OCI-M2 (cell line): ENCODE data around the gene OPCML.

Source experiments
- DNase-seq: peaks from one replicate; lab custom pipeline; 2025; ENCODE audit not compliant: unreplicated experiment; lab: John Stamatoyannopoulos, UW

Gene OPCML

DNA sequence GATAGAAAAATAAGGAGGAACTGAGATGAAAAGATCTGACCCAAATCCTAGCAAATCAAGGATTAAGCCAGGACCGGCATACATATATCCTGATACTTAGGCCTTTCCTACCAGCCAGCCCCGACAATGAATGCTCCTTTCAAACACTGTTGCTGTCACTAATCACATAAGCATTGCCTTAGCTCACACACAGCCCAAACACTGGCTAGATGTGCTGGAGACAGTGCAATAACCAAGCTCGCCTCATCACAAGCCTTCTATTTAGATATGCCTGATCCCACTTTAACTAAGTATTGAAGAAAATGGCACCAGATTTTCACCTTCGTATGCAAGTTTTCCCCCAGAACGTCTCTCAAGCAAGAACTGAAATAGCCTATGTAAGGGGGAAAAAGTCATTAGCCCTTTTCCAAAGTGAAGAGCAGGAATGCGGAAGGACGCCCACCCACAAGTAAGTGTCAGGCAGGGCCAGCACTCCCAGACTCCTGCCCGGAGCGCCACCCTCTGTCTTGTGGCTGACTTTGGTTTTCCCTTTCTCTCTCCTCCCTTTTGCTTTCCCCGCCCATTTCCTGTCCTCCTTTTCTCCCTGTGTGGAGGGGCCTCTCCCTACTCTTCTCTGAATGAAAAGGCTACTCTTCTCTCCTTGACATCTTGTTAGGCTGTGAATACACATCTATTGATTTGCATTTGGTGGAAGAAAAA, 8.9 kb upstream of the OPCML start:
- no peak for DNase-seq

DNA sequence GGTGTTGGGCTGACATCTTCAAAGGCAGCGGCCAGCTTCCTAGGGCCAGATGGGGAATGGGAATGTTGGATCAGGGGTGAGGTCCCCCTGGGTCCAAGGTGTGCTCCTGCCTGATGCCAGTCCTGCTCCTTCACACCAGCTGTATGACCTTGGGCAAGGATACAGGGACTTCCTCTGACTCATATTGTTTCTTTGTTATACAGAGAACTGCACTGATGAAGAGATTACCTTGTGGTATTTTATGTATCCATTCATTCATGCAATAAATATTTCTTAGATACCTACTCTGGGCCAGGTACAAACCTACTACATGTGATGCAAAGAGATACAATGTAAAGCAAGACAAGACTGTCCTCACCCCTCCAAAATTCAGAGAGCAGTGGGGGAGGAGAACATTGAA, 3.9 kb upstream of the OPCML start:
- no peak for DNase-seq

DNA sequence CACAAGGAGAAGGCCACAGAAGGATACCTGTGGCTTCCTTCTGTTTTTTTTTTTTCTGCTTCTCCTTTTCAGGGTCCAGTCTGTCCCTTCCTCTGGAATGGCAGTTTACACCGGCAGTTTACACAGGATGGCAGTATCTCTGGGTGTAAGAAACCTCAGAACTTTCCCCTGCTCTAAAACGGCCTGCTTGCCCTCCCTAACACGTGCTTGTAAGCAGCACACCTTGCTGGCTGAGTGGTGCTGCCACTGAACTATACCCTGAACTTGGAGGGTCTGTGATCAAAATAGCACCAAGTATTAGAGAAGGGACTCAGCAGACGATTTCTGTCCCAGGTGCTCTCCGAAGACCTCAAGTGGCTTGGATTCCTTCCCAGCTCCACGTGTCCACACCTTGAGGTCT, 904 bp upstream of the OPCML start:
- no peak for DNase-seq

DNA sequence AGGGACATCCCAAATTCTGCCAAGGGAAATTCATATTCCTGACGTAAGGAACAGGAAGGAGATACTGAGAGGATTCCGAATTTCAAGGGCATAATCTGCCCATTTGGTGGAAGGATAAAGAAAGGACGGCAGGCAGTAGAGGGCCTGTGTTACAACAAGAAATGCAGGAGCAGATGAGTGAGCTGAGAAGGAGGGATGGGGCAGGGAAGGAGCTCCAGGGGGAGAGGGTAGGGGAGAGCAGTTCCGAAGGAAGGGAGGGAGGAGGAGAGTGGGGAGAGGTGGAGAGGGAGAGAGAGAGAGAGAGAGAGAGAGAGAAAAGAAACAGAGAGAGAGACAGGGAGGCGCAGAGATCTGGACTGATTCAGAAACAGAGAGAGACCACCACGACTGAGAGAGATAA, 843 bp downstream of the OPCML start:
- DNase-seq: no peak

DNA sequence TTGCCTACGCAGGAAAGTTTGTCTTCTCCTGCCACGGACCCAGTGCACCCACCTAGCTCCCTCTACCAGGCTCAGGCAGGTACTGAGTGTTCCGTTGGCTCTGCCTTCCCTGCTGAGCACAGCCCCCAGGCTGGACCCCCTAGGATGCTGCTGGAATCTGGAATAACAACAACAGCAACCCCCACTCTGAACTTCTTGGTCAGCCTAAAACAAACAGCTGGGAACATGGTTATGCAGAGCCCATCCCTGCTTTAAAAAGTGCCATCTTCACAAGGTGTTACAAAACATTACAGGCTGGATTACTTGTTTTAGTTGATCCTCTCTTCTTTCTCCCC, 1.8 kb downstream of the OPCML start:
- no peak for DNase-seq

DNA sequence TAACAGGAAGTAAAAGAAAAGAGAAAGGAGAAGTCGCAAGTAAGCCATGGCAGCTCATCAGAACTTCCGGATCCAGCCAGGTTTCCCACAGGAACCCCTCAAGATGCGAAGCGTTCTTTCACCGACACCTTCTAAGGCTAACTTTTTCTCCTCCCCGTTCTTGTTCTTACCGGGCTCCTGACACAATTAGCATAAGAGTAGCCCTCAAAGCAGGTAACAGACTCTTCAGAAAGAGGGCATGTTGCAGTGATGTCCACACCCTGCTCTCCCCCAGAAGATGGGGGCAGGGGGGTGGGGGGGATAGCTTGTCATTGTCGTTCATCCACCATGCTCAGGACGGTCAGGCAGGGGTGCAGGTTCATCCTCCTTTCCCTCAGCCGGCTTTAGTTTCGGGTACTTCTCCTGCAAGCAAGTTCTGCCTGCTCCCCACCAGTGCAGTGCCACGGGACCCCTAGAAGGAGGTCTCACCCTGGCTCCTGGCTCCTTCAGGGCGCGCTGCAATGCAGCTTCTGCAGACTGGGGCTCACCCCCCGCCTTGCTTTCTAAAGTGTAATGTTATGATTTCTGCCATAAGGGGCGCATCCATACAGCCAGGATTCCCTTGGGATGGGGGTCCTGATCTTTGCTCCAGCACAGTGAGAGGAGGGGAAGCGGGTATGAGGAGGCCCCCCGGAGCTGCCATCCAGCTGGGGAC, 2.3 kb downstream of the OPCML start:
- DNase-seq: no peak

DNA sequence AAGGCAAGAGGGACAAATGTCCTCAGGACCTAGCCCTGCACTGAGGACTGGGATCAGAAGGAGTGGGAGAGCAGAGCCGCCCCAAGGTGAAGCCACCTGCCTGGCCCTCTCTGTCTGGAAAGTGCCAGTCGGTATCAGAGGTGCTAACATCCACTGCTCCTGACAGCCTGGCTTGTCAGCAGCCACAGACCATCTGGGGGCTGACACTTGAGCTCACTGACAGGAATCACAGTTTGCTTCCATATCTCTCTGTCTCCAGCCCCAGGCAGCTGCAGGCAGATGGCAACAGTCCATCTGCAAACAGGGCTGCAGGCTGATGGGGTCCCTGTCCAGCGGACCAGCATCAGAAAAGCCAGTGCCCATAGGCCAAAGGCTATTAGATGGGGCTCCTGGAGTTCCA, 5.5 kb downstream of the OPCML start:
- no peak for DNase-seq

DNA sequence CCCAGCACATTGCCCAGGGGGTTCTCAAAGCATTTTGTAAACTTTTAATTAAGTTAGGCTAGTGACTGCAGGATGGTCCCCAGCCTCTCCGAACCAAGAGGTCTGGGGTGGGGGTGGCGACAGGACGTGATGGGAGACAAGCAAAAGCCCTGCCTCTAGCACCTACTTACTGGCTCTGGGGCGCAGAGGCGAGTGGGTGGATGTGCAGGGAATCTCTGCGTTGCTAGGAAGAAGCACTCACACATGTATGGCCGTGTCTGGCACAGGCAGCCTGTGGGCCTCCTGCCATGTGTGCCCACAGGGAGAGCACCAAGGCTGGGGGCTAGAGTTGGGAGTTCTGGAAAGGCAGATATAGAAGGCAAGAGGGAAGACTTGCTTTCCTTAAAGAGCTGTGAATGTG, 6.3 kb downstream of the OPCML start:
- no peak for DNase-seq

DNA sequence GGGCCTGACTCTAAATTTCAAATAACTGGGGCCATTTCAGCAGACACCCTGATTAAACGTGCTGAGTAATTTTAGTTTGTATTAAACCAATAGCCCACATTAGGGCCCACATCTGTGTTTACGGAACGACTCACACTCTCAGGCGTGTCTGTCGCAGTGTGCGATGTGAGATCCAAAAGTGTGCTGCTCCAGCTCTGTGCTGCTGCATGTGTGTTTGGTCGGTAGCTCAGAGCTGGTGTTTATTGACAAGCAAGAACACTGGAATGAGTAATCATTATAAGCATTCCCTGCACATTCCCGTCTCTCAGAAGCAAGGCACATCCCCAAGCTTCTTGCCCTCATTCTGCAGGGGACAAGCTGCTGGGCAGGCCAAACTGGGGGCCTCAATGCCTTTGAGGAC, 7.8 kb downstream of the OPCML start:
- DNase-seq: no peak

DNA sequence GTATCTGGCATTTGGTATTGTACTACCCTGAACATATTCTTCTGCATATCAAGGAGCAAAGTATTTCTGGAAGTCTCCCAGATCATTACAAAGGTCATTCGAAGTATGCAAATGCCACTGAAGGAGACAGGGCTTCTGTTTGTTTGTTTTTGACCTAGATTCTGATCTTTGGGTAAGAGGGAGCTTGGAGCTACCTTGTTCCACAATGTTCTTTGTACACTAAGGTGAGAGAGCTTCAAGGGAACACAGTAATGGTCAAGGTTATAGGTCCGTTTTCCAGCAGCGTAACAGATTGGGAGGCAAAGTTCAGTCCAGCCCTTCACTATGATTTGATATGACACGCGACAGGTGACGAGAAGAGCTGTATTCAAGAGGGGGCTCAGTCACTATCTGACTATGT, 10.0 kb downstream of the OPCML start:
- no peak for DNase-seq

DNA sequence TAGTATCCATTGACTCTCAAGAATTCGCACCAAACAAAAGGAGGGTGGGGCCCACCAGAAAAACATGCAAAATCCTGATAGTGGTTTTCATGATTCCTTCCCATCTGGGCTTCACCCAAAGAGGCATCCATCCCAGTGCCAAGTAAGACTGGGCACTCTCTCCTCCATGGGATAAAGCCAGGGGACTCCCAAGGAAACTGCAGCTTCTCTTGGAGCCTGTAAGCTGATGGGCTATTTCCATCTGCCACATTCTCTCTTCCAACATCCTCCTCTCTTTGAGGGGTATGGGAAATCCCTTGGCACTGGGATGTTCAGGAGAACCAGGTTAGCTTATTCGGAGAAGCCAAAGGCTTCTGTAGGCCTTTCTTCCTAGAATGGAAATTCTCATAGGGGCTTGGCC, 10.8 kb downstream of the OPCML start:
- no peak for DNase-seq

DNA sequence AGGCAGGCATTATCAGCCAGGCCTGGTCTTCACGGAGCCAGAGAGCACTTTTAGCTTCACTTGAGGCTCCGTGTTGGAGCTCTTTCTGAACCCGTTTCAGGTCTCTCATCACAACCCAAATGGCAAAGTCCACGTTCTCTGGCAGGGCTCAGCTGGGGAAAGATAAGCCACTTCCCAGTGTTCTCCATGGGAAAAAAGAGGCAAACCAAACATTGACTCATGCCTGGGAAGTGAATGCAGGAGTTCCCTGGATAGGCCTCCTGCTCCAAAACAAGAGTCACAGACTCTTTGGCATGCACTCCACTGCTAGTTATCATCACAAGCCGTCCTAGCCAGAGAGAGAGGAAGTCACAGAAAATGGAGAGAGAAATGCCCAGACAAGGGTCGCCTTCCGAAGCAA, 11.6 kb downstream of the OPCML start:
- DNase-seq: no peak

DNA sequence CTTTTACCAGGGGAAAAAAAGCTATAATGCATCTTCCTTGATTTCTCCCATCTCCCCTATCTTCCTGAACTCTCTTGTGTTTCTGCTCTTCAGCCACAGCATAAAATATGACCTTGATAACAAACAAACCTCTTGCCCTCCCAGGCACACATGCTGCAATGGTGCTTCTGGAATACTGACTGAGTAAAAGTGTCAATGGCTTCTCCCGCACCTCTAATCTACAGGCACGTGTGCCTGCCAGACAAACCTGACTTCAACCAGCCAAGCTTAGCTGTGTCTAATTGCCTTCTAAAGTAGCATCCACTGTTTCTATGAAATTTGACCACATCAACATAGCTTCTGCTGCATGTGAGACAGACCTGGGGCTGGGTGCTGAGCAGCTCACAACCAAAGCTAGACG, 12.7 kb downstream of the OPCML start:
- no peak for DNase-seq

DNA sequence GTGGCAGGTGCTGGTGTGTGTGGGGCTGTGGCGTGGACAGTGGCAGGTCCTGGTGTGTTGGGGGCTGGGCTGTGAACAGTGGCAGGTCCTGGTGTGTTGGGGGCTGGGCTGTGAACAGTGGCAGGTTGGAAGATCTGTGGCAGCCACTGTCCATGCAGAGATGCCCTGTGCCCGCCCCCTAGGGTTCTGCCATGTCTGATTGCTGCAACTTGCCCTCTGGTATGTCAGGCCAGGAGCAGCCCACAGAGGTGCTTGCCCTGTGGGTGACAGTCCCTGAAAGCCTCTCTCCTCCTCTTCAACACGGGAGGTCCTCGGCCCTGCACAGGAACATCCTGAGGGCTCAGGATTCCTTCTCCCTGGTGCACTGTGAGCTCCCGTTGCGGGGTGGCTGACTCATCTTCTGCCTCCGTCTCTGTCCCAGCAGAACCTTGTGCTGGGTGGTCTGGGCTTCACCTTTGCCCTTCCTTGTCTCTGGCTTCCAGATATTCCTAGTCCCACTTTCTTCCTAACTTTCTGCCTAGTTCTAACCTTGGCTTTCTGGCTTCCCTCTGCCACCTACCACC, 13.5 kb downstream of the OPCML start:
- DNase-seq: no peak

DNA sequence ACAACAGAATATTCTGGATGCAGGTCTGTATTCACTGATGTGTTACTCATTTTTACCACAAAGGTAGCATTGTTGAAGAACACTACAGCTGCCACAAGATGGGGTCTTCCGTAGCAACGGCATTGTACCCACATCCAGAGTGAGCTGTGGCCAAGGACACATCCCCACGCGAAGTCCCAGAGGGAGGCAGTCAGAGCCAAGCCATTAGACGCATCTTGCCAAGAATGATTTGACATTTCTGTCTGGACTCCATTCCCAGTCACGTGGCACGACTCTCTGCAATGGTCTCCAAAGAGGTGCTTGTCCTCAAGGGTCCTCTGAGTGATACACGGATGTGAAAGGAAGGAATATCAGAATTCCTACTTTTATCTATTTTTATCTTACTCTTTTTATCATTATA, 15.5 kb downstream of the OPCML start:
- no peak for DNase-seq

DNA sequence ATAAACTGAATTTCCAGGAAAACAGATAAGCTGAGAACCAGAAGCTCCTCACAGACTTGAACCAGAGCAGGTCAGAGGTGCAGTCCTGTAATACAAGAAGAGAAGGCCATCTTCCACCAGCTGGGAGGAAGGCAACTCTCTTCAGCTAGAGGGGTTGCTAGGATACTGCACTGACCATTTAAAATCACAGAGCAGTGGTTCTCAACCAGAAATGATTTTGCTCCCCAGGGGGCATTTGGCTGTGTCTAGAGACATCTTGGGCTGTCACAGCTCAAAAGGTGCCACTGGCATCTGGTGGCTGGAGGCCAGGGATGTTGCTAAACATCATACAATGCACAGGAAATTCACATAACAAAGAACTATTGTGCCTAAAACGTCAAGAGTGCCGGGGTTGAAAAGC, 17.2 kb downstream of the OPCML start:
- DNase-seq: no peak

DNA sequence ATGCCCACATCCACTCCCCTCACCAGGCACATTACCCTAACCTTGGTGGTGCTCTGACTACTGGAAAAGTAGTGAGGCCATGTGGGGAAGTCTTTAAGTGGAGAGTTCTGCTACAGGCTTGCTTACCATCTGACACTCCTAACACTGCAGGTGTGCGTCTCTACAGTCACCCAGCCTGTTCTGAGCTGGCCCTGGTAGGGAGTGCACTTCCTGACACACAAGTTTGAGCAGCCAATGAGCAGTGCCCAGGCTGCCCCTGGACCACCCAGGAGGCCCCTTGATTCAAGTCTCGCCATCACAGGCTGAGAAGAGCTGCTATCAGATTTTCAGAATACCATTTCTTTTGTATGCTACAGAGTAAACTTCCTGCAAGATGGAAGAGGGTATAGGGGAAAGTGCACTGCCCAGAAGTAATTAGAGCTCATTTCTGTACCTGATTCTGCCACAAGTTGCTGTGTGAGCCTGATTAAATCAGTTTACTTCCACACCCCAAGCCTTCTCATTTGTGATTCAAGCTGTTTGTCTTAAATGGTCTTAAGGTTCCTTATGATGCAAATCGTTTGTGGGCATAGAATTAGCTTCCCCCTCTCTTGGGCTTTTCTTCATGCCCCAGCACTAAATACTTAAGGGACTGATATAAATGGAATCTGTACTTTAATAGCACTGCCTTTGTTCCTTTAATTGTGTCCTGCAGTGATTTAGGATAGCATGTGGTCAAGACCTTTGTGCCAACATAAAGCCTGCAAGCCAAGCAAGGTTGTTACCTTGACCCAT, 22.2 kb downstream of the OPCML start:
- no peak for DNase-seq

DNA sequence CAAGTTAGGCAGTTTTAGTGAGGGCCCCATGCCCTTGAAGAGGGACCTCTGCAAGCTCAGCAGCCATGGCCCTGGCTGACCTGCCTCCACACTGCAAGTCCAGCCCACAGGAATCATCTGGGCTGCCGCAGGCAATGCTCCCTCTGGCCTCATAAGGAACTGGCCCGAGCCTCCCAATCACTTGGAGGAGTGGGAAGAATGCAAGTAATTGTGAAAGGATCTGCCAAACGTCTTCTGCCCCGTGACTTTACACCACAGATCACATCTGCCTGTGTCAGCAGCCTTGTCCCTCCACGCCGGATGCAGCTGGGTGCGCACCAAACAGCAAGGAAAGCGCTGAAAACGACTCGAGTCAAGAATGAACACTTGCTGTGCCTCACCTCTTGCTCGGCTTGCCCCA, 23.8 kb downstream of the OPCML start:
- no peak for DNase-seq

DNA sequence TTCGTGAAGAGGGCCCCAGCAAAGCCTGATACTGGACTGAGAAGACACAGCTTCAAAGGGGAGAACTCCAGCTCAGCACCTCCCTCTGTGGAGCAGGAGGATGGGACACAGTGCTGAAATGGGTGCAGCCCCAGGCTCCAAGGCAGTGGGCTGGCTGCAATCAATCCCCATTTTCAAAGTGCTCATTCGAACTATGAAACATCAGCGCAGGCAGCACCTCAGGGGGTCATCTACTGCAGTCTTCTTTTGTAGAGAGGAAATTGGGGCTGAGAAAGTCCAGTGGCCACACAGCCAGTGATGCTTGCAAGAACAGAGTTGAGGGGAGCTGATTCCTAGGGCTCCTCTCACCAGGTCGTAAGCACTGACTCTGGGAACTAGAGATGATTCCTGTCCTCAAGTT, 25.1 kb downstream of the OPCML start:
- DNase-seq: no peak

DNA sequence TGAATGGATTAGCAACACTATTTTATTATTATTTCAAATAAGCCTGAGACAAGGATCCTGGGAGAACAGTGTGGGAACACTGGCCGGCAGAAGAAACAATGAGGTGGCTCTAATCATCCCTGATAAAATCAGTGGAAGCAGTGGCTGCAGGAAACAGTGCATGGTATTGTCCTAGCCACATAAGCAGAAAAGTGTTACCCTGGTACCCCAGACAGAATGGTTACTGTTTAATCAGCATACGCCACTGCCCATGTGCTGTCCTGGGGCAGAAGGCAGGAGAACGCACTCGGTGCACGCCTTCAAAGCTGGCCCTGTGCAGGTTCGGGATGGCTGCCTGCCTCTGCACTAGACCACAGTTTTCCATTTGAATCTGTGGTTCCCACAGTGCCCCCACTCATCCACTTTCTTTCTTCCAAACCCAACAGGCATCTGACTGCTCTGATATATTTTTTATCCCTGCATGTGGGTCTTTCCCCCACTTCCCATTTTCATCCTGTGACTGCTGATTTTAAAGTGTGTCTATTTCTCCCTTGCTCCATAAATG, 25.7 kb downstream of the OPCML start:
- DNase-seq: no peak

DNA sequence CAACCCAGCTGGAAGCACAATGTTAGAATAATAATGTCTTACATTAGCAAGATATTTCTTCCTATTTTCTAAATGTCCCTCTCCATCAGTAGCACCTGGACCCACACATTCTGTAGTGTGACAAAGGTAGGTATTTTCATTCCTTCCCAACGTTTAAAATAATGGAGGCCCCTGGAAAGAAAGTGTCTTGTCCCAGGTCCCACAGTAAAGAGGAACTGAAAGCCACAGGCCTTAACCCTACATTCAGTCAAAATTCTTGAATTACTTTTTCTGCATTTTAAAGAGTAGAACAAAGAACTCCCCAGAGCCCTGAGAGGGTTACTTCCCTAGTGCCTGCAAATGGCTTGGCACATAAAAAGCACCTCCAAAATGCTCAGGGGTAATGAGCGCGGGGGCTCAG, 26.3 kb downstream of the OPCML start:
- DNase-seq: no peak

DNA sequence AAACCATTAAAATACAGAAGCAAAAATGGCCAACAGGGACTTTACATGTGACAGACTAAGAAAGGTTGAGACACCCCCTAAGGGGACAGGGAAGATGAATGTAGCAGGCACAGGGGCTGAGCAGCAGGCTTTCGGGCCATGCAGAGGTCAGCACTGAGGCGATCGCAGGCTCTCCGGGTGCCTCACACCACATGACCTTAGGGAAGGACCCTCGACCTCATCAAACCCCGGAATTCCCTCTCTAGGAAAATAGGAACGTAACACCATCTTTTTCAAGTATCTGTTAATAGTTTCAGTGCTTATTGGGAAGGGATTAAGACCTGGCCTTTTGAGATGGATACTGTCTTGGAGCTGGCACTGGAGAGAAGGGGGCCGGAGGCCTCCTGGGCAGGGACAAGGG, 27.4 kb downstream of the OPCML start:
- DNase-seq: no peak
